A673 (cell line): ENCODE data around the gene DDR1. TPM values are rescaled to one million over a fixed set of nuclear protein-coding genes. Genes with fewer than 3 reads are reported as not detected.
"Not testable (repeated sequence)": the region's sequence is repeated elsewhere in the genome, so short reads cannot be mapped to it uniquely, and the experiment has no call there.

Experiments used
- BruUV-seq: library from RNA; stranded (reverse); fragments of 400-500 nt; replicated peaks from 2 replicates; lab custom pipeline; 2021; lab: Mats Ljungman, UMichigan
- CTCF ChIA-PET: fragments of 300-600 bp; sonication (Branson Sonifier 250); formaldehyde crosslinking; loops from one replicate; lab custom pipeline; 2022; ENCODE audit warnings: antibody characterized with exemption; lab: Charles Lee
- POLR2A ChIA-PET: fragments of 300-600 bp; sonication (Branson Sonifier 250); formaldehyde crosslinking; loops from one replicate; lab custom pipeline; 2022; ENCODE audit warnings: antibody characterized with exemption; ENCODE audit not compliant: low non-redundant PET; lab: Charles Lee
- DNase-seq: peaks from one replicate; pipeline ENCODE4 v3.0.0-alpha.2; 2015; ENCODE audit warnings: low spot score
- H3K27ac ChIP-seq: fragments of 200-600 bp; sonication (generic); 2 replicates; pipeline ENCODE4 v1.5.1; 2016; ENCODE audit warnings: mixed run types, low read depth, mild to moderate bottlenecking, mixed read lengths, antibody characterized with exemption, low read length; ENCODE audit not compliant: poor library complexity, severe bottlenecking
- H3K27me3 ChIP-seq: fragments of 200-600 bp; sonication (generic); replicated peaks from 2 replicates; pipeline ENCODE4 v1.6.1; 2017; ENCODE audit warnings: mixed run types, low read depth, mild to moderate bottlenecking, mixed read lengths, antibody characterized with exemption, low read length; ENCODE audit not compliant: insufficient read depth, poor library complexity
- H3K36me3 ChIP-seq: fragments of 200-600 bp; sonication (generic); 2 replicates; pipeline ENCODE4 v1.6.1; 2016; ENCODE audit warnings: mixed run types, mild to moderate bottlenecking, mixed read lengths, antibody characterized with exemption, low read length; ENCODE audit not compliant: insufficient read depth, poor library complexity, severe bottlenecking
- H3K4me1 ChIP-seq: fragments of 200-600 bp; sonication (generic); 2 replicates; pipeline ENCODE4 v1.6.1; 2017; ENCODE audit warnings: mixed run types, mild to moderate bottlenecking, mixed read lengths, antibody characterized with exemption, low read length; ENCODE audit not compliant: insufficient read depth, poor library complexity, severe bottlenecking
- H3K4me3 ChIP-seq: fragments of 200-600 bp; sonication (generic); 2 replicates; pipeline ENCODE4 v1.5.1; 2016; ENCODE audit warnings: low read depth, mixed run types, mild to moderate bottlenecking, mixed read lengths, low read length; ENCODE audit not compliant: poor library complexity, severe bottlenecking
- H3K9me3 ChIP-seq: fragments of 200-600 bp; sonication (generic); 2 replicates; pipeline ENCODE4 v1.6.1; 2016; ENCODE audit warnings: mixed run types, low read depth, mild to moderate bottlenecking, mixed read lengths, antibody characterized with exemption, low read length; ENCODE audit not compliant: poor library complexity, severe bottlenecking
- EZH2 ChIP-seq: fragments of 200-600 bp; sonication (generic); IDR thresholded peaks from 2 replicates; pipeline ENCODE4 v1.6.1; 2017; ENCODE audit warnings: borderline replicate concordance, low read depth, mild to moderate bottlenecking, mixed read lengths, antibody characterized with exemption, low read length; ENCODE audit not compliant: poor library complexity, severe bottlenecking
- intact Hi-C: fragments of 100-400 bp; cut with micrococcal nuclease; formaldehyde crosslinking; loops from one replicate; pipeline ENCODE4 v1.10.0; 2022; ENCODE audit not compliant: unreplicated experiment
- total RNA-seq: library from RNA; stranded (reverse); gene quantifications from 2 replicates; pipeline ENCODE4 v1.2.3, GENCODE V29; 2021
- TF ChIP-seq, protein P1 (sequence below): fragments of 300-800, 200-600 bp; sonication (generic); conservative IDR thresholded peaks from 2 replicates; pipeline ENCODE4 v1.5.1; 2017; ENCODE audit warnings: low read depth, mild to moderate bottlenecking, antibody characterized with exemption, low read length, moderate library complexity, mixed read lengths

The DDR1 gene
- total RNA-seq, 1 experiment from 2014 or later, result 57.9 TPM

DNA sequence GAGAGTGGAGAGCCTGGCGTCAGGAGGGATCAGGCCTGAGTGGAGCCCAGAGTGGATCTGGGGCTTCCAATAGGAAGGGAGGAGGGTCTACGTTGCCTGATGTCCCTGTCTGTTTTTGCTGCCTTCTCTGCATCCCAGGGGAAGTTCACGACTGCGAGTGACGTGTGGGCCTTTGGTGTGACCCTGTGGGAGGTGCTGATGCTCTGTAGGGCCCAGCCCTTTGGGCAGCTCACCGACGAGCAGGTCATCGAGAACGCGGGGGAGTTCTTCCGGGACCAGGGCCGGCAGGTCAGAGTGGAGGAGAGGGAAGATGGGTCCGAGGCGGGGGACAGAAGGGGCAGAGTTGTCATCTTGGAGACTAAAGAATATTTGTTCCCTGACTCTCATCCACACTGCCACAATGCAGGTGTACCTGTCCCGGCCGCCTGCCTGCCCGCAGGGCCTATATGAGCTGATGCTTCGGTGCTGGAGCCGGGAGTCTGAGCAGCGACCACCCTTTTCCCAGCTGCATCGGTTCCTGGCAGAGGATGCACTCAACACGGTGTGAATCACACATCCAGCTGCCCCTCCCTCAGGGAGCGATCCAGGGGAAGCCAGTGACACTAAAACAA lies 14.5 kb downstream of the DDR1 start:
- H3K36me3 ChIP-seq, result peaks cover 19% of the 10 kb centered on the region

DNA sequence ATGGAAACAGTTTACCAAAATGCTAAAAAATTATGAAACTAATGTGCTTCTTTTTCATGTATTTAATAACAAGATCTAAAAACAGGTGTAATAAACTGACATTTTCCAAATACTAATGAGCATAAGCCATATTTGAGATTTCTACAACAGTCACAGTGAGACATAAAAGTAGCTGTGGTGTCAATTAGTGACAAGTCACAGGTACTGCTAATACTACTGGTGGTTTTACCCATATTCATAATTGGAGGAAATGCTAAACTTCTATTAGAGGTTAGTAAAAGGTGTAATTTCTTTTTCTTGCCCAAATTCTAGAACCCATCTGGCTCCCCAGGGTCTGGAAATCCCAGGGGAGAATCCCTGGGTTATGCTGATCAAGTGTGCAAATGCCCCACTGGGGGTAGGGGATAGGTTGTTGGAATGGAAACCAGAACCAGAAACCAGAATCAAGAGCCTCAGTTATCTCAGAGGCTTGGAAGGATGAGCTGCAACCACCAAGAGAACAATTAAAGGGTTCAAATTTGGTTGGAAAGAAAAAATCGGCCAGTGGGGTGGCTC lies 16.6 kb downstream of the DDR1 start:
- Histone ChIP-seq H3K9me3 (no peaks in the 10 kb centered on the region), H3K4me1 (peaks cover 1% of the 10 kb centered on the region), H3K4me3 (no peak overlapping the region), H3K27ac (no peak overlapping the region), H3K36me3 (peaks cover 19% of the 10 kb centered on the region), H3K27me3 (no peaks in the 10 kb centered on the region)
- POLR2A ChIA-PET, result no interaction called here
- TF ChIP-seq, protein P1, sequence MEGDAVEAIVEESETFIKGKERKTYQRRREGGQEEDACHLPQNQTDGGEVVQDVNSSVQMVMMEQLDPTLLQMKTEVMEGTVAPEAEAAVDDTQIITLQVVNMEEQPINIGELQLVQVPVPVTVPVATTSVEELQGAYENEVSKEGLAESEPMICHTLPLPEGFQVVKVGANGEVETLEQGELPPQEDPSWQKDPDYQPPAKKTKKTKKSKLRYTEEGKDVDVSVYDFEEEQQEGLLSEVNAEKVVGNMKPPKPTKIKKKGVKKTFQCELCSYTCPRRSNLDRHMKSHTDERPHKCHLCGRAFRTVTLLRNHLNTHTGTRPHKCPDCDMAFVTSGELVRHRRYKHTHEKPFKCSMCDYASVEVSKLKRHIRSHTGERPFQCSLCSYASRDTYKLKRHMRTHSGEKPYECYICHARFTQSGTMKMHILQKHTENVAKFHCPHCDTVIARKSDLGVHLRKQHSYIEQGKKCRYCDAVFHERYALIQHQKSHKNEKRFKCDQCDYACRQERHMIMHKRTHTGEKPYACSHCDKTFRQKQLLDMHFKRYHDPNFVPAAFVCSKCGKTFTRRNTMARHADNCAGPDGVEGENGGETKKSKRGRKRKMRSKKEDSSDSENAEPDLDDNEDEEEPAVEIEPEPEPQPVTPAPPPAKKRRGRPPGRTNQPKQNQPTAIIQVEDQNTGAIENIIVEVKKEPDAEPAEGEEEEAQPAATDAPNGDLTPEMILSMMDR, result no peak
- TF ChIP-seq EZH2, result no peak
- intact Hi-C loops, result no loop called here
- no peak for DNase-seq
- no TSS peak for BruUV-seq
- CTCF ChIA-PET, result no interaction called here

More for the DNA sequence above, 14.5 kb downstream of the DDR1 start:
- ChIA-PET POLR2A (no interaction called here), CTCF (no interaction called here)
- no peaks in the 10 kb centered on the region for H3K9me3 ChIP-seq
- no peaks in the 10 kb centered on the region for H3K4me1 ChIP-seq
- no peak for DNase-seq
- intact Hi-C loops, result no loop called here
- H3K27ac ChIP-seq, result no peak overlapping the region
- H3K4me3 ChIP-seq, result no peak overlapping the region
- no peak for TF ChIP-seq EZH2
- TF ChIP-seq, protein P1, result no peak
- BruUV-seq, result no TSS peak
- no peaks in the 10 kb centered on the region for H3K27me3 ChIP-seq

DNA sequence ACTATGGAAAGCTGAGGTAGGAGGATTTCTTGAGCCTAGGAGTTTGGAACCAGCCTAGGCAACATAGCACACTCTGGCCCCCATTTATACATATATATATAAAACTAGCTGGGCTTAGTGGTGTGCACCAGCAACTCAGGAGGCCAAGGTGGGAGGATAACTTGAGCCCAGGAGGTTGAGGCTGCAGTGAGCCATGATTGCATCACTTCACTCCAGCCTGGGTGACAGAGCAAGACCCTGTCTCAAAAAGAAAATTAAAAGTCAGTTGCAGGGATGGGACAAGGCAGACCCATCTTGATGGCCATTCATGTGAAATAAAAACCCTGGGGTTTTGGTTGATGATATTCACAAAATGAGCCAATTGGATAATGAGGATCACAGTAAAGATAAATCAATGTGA lies 17.1 kb downstream of the DDR1 start:
- Histone ChIP-seq H3K36me3 (peaks cover 19% of the 10 kb centered on the region), H3K27ac (no peak overlapping the region), H3K4me1 (peaks cover 6% of the 10 kb centered on the region), H3K27me3 (no peaks in the 10 kb centered on the region), H3K4me3 (no peak overlapping the region), H3K9me3 (no peaks in the 10 kb centered on the region)
- no peak for TF ChIP-seq EZH2
- TF ChIP-seq, protein P1, result no peak
- ChIA-PET CTCF (no interaction called here), POLR2A (no interaction called here)
- DNase-seq, result no peak
- no TSS peak for BruUV-seq
- intact Hi-C loops, result no loop called here

DNA sequence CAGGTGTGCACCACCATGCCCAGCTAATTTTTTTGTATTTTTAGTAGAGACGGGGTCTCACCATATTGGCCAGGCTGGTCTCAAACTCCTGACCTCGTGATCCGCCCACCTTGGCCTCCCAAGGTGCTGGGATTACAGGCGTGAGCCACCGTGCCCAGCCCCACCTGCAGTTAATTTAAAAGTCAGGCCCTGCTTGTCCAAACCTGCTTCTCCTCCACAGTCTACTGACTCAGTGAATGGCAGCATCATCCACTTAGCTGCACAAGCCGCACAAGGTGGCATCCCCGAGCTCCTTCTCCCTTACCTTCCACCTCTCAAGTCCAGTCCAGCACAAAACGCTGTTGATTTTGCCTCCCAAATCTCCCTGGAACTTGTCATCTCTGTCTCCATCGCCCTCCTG lies 17.9 kb downstream of the DDR1 start:
- H3K4me3 ChIP-seq, POLR2A ChIA-PET, BruUV-seq, intact Hi-C loops, H3K27me3 ChIP-seq, H3K9me3 ChIP-seq, H3K4me1 ChIP-seq, H3K27ac ChIP-seq, CTCF ChIA-PET, DNase-seq: not testable (repeated sequence)
- peaks cover 19% of the 10 kb centered on the region for H3K36me3 ChIP-seq
